AG08396 (cell line): ENCODE measurements around the gene PRDM16.

Experiments
- DNase-seq: peaks from one replicate; pipeline ENCODE4 v3.0.0; 2012; ENCODE audit warnings: low spot score, mixed read lengths

Gene PRDM16

DNA sequence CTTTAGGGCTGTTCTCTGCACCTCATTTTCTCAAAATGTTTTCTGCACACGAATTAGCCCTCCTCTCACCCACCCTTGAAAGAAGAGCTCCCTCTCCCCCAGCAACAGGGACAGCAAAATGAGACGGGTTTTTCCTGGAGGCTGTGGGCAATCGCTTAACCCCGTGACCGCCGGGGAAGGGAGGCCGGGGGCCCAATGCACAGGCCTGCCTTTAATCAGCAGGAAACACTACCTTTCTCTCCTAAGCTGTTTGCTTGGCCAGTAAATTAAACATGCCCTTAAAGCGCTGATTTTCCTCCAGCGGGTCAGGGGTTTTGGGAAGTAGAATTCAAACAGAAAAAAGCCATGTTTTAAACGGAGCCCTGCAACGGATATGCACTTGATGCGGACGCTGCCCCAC, 114.4 kb downstream of the PRDM16 start:
- no peak for DNase-seq

DNA sequence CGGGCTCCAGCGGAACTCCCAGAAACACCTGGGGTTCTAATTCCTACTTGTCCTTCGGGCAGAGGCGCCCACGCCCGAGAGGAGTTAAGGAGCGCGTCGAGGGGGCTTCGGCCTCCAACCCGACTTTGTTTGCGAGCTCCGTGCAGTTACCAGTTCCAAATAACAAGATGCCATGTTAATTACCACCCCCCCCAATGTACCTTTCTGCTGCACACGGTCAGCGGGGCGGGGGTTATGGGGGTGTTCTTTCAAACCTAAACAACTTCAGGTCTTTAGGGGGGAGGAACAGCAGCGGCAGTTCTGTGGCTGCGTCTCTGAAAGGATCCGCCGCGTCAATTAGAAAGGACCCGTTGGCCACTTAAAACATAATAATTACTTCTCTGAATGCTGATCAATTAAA, 114.8 kb downstream of the PRDM16 start:
- DNase-seq: no peak

DNA sequence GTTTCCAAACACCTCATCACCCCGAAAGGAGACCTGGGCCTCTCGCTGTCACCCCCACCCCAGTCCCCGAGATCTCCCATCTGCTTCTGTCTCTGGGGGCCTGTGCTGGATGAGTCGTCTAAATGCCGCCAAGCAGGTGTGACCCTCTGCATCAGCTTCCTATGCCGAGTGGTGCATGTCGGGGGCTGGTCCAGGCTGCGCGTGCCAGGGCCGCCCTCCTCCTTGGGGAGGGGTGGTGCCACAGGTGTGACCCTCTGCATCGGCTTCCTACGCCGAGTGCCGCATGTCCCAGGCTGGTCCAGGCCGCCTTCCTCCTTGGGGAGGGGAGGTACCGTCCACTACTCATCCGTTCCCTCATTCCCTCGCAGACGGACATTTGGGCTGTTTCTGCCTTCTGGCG, 115.7 kb downstream of the PRDM16 start:
- DNase-seq: no peak

DNA sequence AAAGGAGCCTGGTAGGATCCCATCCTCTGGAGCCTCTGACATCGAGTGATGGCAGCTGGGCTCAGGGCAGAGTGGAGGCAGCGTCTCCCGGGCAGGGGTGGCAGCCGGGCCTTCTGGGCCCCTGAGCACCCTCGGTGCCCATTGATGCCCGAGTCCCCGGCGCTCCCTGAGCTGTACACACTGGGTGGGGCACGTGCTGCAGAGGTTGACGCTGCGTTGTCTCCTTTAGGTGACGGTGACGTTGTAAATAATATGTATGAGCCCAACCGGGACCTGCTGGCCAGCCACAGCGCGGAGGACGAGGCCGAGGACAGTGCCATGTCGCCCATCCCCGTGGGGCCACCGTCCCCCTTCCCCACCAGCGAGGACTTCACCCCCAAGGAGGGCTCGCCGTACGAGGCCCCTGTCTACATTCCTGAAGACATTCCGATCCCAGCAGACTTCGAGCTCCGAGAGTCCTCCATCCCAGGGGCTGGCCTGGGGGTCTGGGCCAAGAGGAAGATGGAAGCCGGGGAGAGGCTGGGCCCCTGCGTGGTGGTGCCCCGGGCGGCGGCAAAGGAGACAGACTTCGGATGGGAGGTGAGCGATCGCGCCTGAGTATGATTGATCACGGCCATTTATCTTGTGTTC, 117.0 kb downstream of the PRDM16 start:
- DNase-seq: no peak

DNA sequence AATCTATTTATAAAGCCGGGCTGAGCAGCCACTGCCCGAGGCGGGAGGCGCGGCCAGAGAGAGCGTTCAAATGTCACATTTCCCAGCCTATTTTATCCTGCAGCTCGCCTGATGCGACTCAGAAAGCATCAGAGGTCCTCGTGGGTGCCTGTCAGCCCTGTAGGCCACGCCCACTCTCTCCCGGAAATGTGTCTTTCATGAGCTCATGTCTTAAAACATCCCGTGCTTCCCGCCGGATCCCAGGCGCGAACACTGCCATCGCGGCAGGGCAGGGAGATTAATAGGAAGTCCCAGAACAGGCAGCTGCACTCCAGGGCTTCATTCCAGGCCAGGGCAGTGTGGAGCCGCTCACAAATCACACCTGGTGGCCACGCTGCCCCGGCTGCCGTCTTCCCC, 117.5 kb downstream of the PRDM16 start:
- peak; percentile 89 for DNase-seq

DNA sequence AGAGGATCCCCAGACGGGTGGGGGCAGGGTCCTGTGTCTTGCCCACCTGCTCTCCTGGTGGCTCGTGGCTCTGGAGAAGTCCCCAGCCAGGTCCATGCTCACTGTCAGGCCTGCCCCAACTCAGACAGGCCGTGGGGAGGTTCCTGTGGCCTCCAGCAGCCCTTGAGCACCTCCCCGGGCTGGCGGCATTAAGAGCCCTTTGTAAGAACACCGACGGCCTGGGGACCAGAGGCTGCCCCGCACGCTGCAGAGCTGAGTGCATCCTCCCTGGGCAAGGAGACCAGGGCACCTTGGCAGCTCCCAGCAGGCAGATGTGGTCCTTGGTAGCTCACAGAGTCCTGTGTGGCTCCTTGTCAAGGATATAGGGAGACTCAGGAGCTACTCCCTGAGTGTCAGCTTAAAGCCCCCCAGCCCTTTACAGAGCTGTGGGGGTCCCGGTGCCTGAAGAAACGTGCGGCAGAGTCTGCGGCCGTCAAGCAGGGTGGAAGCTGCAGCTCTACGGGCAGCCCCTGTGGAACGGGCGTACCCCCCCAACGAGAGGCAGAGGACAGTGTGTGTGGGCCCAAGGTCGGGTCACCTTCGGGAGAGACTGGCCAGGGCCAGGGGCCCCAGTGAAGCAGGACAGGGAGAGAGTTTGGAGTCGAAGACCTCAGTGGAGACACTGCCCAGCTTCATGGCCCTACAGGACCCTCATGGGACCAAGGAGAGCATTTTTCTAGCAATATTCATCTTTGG, 118.6 kb downstream of the PRDM16 start:
- DNase-seq: no peak

DNA sequence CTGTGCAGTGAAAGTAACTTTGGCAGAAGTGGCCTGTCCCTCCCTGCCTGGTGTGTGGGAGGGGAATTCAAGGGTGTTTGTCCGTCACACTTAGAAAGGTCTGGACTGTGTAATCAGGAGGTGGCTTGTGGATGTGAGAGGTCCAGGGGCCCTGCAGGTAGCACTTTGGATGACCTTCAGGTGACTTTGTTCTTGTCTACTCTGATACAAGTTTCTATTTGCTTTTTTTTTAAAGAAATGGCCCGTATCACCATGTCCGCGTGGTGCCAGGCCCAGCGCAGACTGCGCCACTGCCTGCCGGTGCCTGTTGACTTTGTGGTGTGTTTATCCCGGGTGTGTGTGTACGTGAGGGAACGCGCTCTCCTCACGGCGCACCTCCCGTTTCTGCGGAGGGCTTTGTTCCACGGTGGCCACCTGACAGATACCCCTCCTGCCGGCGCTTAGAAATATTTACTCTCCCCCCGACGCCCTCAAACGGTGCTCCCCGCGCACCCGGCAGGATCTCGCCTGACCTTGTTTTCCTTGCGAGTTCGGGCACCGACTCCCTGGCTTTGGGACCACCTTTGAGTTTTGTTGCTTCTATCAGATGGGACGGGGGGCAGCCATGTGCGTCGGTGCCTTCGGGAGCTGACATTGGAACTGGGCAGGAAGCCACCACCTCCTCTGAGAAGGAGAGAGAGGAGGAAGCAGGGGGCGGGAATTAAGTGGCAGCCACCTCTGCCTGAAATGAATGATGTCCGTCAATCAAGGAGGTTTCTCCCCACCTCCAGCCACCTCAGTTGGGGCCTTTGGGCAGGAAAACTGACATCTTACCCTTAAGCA, 119.4 kb downstream of the PRDM16 start:
- DNase-seq: no peak

DNA sequence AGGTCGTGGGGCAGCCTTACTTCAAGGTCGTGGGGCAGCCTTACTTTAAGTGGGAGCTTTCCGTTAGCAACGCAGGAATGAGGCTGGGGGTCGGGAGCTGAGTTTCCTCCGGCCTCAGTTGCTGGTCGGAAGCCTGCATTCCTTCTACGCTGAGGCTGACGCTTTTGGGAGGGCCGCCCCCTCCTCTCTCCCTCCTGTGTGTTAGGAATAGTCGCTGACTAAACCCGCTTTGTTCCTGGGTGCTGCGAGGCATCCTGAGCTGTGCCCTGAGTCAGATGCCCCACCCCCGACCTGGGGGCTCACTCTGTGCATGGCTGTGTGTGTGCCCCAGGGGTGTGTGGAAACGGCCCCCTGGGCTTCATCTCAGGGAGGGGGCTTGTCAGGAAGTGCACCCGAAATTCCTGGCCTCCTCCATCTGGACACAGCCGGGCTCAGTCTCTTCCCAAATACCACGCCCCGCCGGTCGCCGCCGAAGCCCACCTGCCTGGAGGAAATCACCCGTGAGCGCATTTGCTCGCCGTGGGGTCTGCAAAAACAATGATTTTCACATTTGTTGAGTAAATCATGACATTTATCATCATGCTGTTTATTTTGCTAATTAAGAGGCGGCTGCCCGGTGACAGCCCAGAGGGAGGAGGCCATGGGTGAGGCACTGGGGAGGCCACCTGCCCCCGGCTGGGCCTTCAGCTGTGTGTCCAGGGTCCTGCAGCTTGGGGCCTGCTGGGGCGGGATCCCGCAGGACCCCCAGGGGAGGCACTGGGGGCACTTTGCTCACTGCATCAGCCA, 121.4 kb downstream of the PRDM16 start:
- DNase-seq: no peak

DNA sequence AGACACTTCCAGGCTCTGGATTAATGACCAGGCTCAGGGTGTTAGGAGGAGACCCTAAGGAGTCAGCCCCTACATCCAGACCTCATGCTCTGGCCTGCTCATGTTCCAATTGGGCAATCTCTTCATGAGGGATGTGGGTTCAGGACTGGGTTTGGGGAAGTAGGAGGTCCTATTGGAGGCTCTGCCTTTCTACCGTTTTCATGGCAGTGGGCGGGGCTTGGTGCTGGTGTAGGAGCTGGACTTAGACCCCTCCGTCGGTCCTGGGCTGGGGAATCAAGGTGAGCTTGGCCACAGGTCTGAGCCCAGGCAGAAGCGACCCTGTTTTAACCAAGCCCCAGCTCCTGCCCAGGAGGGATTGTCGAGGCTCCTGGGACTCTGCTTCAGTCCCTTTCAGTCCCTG, 123.4 kb downstream of the PRDM16 start:
- no peak for DNase-seq

DNA sequence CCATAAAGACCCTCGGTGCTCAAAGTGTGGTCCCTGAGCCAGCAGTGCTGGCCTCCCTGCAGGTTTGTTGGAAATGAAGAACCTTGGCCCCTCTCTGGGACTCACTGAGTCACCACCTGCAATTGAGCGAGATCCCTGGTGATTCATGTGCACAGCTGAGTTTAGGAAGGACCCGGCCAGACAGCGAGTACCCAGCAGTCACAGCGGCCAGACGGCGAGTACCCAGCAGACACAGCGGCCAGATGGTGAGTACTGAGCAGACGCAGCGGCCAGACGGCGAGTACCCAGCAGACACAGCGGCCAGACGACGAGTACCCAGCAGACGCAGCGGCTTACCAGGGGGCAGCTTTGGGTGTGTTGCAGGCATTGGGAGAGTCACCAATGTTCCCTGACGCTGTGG, 123.8 kb downstream of the PRDM16 start:
- no peak for DNase-seq

DNA sequence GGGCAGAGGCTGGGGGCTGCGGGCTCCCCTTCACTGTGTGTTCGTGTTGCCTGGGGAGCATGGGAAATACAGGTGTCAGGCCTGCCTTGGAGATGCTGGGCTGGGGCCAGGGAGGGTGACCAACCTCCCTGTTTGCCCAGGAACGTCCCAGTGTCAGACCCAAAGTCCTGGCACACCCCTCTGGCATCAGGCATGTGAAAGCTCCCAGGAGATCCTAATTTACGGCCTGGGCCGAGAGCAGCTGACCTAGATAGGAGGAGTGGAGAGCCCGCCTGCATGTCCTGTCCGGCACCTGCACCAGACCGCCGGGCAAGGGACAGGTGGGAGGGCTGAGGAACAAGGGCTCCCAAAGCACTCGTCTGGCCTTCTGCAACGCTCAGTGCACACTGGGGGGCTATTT, 124.8 kb downstream of the PRDM16 start:
- no peak for DNase-seq

DNA sequence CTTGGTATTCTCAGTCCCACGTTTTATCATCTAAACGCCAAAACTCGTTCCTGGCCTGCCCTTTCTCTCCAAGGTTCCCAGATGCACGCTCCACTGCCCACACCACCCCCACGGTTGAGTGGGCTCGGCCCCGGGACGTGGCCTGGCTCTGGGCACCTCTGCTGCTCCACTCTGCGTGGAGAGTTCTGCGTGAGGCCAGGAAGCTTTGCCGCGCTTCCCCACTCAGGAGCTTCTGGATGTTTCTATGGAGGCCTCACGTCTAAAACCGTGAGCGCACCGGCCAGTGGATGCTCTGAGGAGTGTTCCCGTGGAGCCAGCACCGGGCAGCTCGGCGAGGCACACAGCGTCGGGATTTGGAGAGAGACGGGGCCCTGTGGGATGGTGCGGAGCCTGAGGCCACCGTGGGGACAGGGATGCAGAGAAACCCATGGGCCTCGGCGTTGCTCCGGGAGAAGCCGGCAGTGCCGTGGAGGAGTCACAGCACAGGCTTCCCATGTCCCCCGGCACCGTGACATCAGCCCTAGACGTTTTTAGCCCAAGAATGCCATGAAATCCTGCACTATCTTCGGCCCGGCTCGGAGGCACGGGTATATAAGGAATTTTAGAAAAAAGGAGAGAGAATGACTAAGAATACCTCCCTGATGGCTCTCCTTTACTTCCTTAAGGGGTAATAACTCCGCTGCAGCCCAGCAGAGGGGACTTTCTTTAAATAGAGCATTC, 125.9 kb downstream of the PRDM16 start:
- DNase-seq: no peak

DNA sequence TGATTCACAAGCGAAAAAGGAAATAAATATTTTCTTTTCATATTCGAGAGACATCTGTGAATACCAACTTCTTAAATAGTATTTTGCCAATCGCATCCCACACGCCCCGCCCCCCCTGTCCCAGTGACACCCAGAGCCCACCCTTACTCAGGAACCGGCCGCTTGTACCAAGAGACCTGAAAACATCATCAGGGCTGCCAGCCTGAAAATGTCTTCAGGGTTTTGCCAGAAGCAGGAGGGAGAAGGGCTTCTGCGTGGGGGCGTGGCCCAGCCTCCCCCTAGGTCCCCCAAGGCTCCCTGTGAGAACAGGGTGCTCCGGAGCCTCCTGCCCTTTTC, 126.4 kb downstream of the PRDM16 start:
- DNase-seq: no peak

DNA sequence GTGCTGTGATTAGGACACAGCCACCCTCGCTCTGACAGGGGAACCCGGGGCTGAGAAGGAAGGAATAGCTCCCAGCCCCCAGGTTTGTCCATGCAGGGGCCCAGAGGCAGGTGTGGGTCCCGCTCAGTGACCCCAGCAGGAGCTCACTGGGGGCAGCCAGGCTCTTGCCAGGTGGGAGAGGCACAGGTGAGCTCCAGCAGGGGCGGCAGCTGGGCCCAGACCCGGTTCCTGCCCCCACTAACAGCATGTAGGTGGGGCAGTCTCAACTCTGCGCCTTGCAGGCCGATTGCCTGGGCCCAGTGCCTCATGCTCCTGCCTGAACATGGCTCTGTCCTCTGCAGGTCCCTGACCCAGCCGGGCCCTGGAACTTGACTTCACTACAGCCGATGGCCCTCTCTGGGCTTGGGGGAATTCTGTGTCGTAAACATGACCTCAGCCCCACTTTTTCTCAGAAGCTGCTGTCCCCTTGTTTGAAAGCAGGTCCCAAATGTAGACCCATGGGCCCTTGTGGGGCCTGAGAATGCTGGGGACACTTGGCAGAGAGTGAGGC, 127.0 kb downstream of the PRDM16 start:
- no peak for DNase-seq

DNA sequence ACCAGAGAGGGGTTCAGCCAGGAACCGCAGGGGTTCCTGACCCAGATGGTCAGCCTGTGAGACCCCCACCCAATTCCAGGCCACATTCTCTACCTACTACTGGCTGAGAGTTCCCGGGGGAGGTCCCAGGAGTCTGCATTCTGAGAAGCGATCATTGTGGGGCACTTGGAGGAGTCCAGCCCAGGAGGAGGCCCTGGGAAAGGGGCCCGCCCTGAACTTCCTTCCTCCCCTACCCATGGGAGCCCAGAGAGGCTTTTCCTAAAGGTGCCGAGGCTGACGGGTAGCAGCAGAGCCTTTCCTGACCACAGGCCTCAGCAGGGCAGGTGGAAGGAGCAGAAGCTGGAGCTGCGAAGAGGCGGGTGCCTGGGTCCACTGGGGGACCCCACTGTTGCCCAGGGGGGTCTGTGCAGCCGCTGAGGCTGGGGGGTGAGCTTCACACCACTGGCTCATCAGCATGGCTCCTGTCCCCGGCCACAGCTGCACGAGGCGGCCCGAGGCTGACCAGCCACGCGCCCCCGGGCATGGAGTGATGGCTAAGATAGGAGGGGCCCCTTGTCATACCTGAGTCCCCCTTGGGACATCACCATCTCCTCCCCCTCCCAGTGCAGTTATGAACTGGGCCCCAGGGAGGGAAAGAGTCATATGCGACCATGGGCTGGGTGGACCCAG, 127.7 kb downstream of the PRDM16 start:
- DNase-seq: no peak

DNA sequence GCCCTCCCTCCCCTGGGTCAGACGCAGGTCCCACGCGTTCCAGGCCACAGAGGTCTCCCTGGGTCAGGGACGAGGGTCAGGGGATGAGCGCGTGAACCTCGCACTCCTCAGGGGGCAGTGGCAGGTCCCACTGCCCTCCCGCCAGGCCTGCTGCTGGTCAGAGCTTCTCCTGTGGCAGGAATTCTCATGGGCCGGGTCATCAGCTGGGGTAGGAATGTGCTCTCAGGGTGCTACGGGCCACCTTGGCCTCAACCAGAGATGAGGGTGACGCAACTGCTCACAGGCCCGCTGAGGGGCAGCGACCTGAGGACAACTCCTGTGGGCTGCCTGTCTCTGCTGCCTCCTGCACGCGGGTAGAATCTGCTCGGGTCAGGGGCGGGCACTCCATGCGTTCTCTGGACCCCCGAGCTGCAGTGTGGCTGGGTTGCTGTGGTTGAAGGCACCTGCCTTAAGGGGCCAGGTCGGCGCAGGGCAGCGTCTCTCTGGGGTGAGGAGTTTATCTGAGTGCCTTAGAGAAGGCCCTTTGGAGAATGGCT, 128.8 kb downstream of the PRDM16 start:
- DNase-seq: no peak

DNA sequence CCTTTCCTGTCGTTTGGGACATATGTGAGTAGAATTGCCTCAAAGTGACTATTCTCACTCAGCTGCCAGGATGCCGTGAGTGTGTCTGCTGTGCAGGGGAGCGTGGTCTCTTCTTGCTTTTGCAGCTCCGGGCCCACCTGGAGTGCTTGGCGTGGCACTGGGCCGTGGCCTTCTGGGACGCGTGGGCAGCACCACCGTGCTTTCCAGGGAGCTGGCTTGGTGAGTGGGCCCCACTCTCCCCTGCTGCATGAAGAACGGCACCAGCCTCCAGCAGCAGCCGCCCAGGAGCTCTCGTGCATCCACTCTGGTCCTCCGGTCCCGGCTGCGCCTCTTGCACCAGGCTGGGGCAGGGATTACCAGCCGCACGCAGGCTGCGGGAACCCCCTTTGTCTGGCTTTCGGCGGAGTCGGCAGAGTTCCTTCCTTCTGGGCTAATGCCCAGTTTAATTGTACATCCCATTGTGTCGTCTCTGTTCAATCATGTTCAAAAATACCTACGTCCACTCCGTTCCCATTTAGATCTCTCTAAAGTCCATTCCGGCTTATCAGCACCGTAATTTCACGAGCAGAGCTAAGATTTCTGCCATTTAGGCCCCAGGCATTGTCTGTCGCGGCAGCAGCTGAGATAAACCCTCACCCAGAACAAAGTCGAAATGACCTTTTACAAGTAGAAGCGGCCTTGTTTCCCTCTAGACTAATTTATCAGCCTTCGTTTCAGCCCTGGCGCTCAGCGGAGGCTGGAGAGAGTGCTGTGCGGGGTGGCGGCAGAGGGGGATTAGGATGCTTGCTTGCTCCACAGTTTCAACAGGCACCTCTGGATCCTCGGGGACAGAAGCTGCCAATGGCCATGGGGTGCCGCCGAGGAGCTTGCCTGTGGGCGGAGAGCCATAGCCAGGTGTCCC, 129.6 kb downstream of the PRDM16 start:
- DNase-seq: no peak

DNA sequence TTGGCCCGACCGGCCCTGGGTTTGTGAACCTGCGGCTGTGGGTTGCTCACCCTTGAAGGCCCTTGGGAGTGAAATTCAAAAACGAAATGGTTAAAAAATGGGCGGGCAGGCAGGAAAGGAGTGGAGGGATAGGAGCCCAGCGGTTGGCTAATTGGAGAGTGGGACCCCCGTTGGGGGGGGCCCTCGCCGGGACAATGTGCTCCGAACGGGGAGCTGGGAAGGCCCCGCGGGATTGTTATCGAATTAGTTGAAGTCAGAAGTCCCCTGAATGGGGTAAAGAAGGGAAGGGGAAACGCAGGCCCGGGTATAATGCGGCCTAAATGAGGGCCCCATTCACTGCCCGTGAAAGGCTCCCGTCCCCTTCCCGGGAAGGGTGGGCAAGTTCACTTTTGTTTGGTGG, 135.7 kb downstream of the PRDM16 start:
- no peak for DNase-seq

DNA sequence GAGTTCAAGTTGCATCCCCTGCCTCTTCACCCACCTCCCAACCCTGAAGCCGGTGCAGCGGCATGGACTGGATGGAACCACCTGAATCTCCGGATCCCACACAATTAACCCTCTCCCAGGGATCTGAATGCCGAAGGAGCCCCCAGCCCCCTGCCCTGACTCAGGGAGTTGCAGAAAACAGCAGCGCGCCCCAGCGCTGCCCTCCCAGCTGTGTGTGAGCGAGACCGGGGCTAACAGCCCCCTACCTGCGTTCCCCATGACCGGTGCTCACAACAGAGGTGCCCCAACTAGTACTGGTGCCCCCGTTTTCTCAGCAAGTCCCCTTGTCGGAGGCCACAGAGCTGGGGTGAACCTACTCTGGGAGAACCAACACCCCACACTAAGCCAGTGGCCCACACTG, 136.8 kb downstream of the PRDM16 start:
- no peak for DNase-seq

DNA sequence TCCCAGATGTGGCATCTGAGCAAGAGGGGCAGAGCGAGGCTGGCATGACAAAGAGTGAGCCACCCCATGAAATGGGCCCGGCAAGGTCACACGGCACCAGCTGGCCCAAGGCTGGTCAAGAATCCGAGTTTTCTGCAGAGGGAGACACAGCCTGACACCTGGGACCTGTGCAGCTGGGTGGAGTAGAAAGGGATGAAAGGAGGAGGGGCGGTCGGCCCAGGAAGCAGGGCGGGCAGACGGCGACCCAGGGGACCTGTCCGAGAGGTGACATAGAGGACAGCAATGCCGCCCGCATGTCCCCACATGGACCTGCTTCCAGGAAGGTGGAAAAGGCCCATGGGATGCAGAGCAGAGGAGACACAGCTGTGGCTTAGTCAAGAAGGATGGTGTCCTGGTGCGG, 137.7 kb downstream of the PRDM16 start:
- DNase-seq: no peak
